ENCODE data around the gene IFT25.

IFT25 gene

GRCh38 chr1:53927376-53927881 is 18.1 kb downstream of the IFT25 start:
- DNase-seq: no peak

GRCh38 chr1:53919675-53920066 is 25.8 kb downstream of the IFT25 start:
- DNase-seq: no peak

- no peak for DNase-seq
These were observed 27.2 kb downstream of the IFT25 start for GRCh38 chr1:53918343-53918742.

GRCh38 chr1:53913352-53914033 is 32.0 kb downstream of the IFT25 start:
- no peak for DNase-seq

- no peak for DNase-seq
These were observed 34.1 kb downstream of the IFT25 start for GRCh38 chr1:53911442-53911841.

GRCh38 chr1:53909946-53910345 is 35.6 kb downstream of the IFT25 start:
- no peak for DNase-seq

GRCh38 chr1:53906121-53906520 is 39.4 kb downstream of the IFT25 start:
- no peak for DNase-seq

- no peak for DNase-seq
These were observed 40.0 kb downstream of the IFT25 start for GRCh38 chr1:53905509-53905908.

GRCh38 chr1:53902235-53903138 is 43.0 kb downstream of the IFT25 start:
- no peak for DNase-seq

- no peak for DNase-seq
These were observed 45.8 kb downstream of the IFT25 start for GRCh38 chr1:53899708-53900107.

- DNase-seq: no peak
These were observed 46.3 kb downstream of the IFT25 start for GRCh38 chr1:53899206-53899628.

- DNase-seq: peak; percentile 54
These were observed 48.8 kb downstream of the IFT25 start for GRCh38 chr1:53896635-53897229.

- no peak for DNase-seq
These were observed 50.1 kb downstream of the IFT25 start for GRCh38 chr1:53895421-53895820.

GRCh38 chr1:53894644-53895043 is 50.9 kb downstream of the IFT25 start:
- no peak for DNase-seq

- no peak for DNase-seq
These were observed 51.4 kb downstream of the IFT25 start, which contains the start of gene DIO1 for GRCh38 chr1:53893999-53894636. Gene DIO1, plus strand, starts transcription at chr1:53894187. Its CDS starts 24 bp downstream, at chr1:53894211.

- peak; percentile 13 for DNase-seq
These were observed 52.6 kb downstream of the IFT25 start for GRCh38 chr1:53892911-53893310.

- DNase-seq: no peak
These were observed 53.8 kb downstream of the IFT25 start for GRCh38 chr1:53891678-53892077.

GRCh38 chr1:53891018-53891417 is 54.5 kb downstream of the IFT25 start:
- DNase-seq: no peak

GRCh38 chr1:53890522-53890941 is 55.0 kb downstream of the IFT25 start:
- DNase-seq: no peak

- DNase-seq: peak; percentile 81
These were observed 55.9 kb downstream of the IFT25 start, which contains the start of gene YIPF1 for GRCh38 chr1:53889304-53890298. Gene YIPF1, minus strand, starts transcription at chr1:53889797. Its CDS starts 860 bp downstream, at chr1:53888937.

- no peak for DNase-seq
These were observed 56.8 kb downstream of the IFT25 start for GRCh38 chr1:53888681-53889080.
